ENCODE measurements around the gene PITX1. TPM values are rescaled to one million over a fixed set of nuclear protein-coding genes. Genes with fewer than 3 reads are reported as not detected.

Gene PITX1
- polyA plus RNA-seq, 3 donors, result not detected

- TF ChIP-seq, protein P1, sequence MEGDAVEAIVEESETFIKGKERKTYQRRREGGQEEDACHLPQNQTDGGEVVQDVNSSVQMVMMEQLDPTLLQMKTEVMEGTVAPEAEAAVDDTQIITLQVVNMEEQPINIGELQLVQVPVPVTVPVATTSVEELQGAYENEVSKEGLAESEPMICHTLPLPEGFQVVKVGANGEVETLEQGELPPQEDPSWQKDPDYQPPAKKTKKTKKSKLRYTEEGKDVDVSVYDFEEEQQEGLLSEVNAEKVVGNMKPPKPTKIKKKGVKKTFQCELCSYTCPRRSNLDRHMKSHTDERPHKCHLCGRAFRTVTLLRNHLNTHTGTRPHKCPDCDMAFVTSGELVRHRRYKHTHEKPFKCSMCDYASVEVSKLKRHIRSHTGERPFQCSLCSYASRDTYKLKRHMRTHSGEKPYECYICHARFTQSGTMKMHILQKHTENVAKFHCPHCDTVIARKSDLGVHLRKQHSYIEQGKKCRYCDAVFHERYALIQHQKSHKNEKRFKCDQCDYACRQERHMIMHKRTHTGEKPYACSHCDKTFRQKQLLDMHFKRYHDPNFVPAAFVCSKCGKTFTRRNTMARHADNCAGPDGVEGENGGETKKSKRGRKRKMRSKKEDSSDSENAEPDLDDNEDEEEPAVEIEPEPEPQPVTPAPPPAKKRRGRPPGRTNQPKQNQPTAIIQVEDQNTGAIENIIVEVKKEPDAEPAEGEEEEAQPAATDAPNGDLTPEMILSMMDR (IDR thresholded peaks at IDR 0.05), result no peak
- H3K9ac ChIP-seq (ENCODE audit: insufficient read depth, low read length, poor library complexity, severe bottlenecking), result no peak overlapping the region
- H3K4me2 ChIP-seq (replicated peaks; ENCODE audit: extremely low read depth, low read length, poor library complexity, severe bottlenecking), result no peak overlapping the region
- no peak overlapping the region for H3K27ac ChIP-seq (ENCODE audit: low read depth in 1 of 2, low read length in 2 of 2)
- H2AFZ ChIP-seq (ENCODE audit: insufficient read depth, low read depth, low read length, poor library complexity, severe bottlenecking), result no peak overlapping the region
- H3K9me3 ChIP-seq (replicated peaks in 1 of 2; ENCODE audit: control insufficient read depth in 1 of 2, insufficient read depth in 1 of 2, low read length in 2 of 2), result peaks cover 4 to 45% of the 10 kb centered on the region in 2 donors
- no peaks in the 10 kb centered on the region for H3K79me2 ChIP-seq (ENCODE audit: insufficient read depth, low read length)
- no peak overlapping the region for H3K27ac Mint-ChIP-seq
- no peak overlapping the region for H3K4me3 ChIP-seq (replicated peaks in 1 of 3; ENCODE audit: low read depth in 2 of 3, low read length in 3 of 3)
- peaks cover 84 to 93% (median 89%) of the 10 kb centered on the region in 3 donors for H3K27me3 Mint-ChIP-seq (ENCODE audit: low read depth in 3 of 3)
- no peaks in the 10 kb centered on the region for H3K36me3 ChIP-seq (replicated peaks in 1 of 2; ENCODE audit: control insufficient read depth in 1 of 2, insufficient read depth in 2 of 2, low read length in 2 of 2)
- no peaks in the 10 kb centered on the region for H4K20me1 ChIP-seq (ENCODE audit: insufficient read depth, low read length)
- peaks cover 2 to 11% of the 10 kb centered on the region in 2 donors for H3K4me1 ChIP-seq (ENCODE audit: control insufficient read depth in 1 of 2, insufficient read depth in 2 of 2, low read length in 2 of 2)
- peaks cover 0 to 20% (median 2%) of the 10 kb centered on the region in 7 donors for H3K9me3 Mint-ChIP-seq
- peaks cover 82 to 89% of the 10 kb centered on the region in 2 donors for H3K27me3 ChIP-seq (ENCODE audit: control insufficient read depth in 2 of 2, insufficient read depth in 2 of 2, low read length in 2 of 2)
- intact Hi-C loops (cut with micrococcal nuclease), result loop anchor here in 1 of 2 donors (10.0 kb wide), 1 partner anchor 156 kb away; no protein-coding TSS in a partner anchor
- peak overlapping the region in 1 of 2 donors; percentile 73 for H3K4me3 Mint-ChIP-seq
- peaks cover 0 to 3% of the 10 kb centered on the region in 2 donors for H3K36me3 Mint-ChIP-seq
- whole genome bisulfite sequencing (ENCODE audit: insufficient coverage), result 13% methylated on average over 16 of the region's 20 CpGs
- no peak for DNase-seq
- peaks cover 10% of the 10 kb centered on the region for H3K4me1 Mint-ChIP-seq
Measured at GRCh38 chr5:135038205-135038812, 4.3 kb upstream of the PITX1 start.

DNA sequence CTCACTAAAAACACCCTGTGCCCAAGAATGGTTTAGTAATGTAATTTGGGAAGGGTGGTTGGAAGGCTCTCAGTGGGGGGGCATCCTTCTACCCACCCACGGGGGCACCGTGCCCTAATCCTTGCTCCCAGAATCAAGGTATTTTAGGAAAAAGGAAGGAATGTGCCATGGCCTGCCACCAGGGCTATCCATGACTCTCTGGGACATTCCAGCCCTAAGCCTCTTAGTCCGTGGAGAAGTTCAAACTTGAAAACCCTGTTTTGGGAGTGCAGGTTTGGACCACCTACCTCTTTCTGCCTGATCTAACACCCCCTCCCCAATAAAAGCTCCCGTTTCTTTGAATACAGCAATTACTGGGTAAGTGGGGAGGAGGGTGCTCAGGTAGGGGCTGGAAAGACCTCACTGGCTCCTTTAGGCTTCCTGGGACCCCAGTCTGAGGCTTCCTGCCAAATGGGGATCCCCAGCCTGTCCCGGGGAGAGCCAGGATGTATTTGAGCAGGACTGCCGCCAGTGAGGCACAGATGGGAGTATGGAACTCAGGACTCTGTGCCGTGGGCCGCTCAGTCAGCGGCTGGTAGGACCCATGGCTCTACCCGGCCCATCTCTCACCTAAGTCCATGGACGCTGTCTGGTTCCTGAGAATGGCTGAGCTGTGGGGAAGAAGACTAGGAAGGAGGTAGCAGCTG, 3.6 kb upstream of the PITX1 start:
- H3K9ac ChIP-seq (ENCODE audit: insufficient read depth, low read length, poor library complexity, severe bottlenecking), result no peak overlapping the region
- H3K4me1 Mint-ChIP-seq, result peaks cover 14% of the 10 kb centered on the region
- H3K27ac Mint-ChIP-seq, result no peak overlapping the region
- intact Hi-C loops (cut with micrococcal nuclease), result loop anchor here in 1 of 2 donors (10.0 kb wide), 1 partner anchor 157 kb away; no protein-coding TSS in a partner anchor
- H3K4me1 ChIP-seq (ENCODE audit: control insufficient read depth in 1 of 2, insufficient read depth in 2 of 2, low read length in 2 of 2), result peaks cover 4 to 18% of the 10 kb centered on the region in 2 donors
- H3K36me3 Mint-ChIP-seq, result peaks cover 0 to 3% of the 10 kb centered on the region in 2 donors
- H3K79me2 ChIP-seq (ENCODE audit: insufficient read depth, low read length), result no peaks in the 10 kb centered on the region
- H3K4me3 ChIP-seq (replicated peaks in 1 of 3; ENCODE audit: low read depth in 2 of 3, low read length in 3 of 3), result no peak overlapping the region
- H3K27ac ChIP-seq (ENCODE audit: low read depth in 1 of 2, low read length in 2 of 2), result no peak overlapping the region
- H4K20me1 ChIP-seq (ENCODE audit: insufficient read depth, low read length), result no peaks in the 10 kb centered on the region
- H3K27me3 Mint-ChIP-seq (ENCODE audit: low read depth in 3 of 3), result peaks cover 84 to 93% (median 86%) of the 10 kb centered on the region in 3 donors
- H2AFZ ChIP-seq (ENCODE audit: insufficient read depth, low read depth, low read length, poor library complexity, severe bottlenecking), result no peak overlapping the region
- DNase-seq, result no peak
- TF ChIP-seq, protein P1 (IDR thresholded peaks at IDR 0.05), result no peak
- H3K9me3 Mint-ChIP-seq, result peaks cover 0 to 24% (median 5%) of the 10 kb centered on the region in 7 donors
- no peaks in the 10 kb centered on the region for H3K36me3 ChIP-seq (replicated peaks in 1 of 2; ENCODE audit: control insufficient read depth in 1 of 2, insufficient read depth in 2 of 2, low read length in 2 of 2)
- H3K4me3 Mint-ChIP-seq, result peak overlapping the region in 1 of 2 donors; percentile 73
- no peak overlapping the region for H3K4me2 ChIP-seq (replicated peaks; ENCODE audit: extremely low read depth, low read length, poor library complexity, severe bottlenecking)
- H3K27me3 ChIP-seq (ENCODE audit: control insufficient read depth in 2 of 2, insufficient read depth in 2 of 2, low read length in 2 of 2), result peaks cover 78 to 87% of the 10 kb centered on the region in 2 donors
- 32% methylated on average over 2 of the region's 11 CpGs for WGBS (ENCODE audit: insufficient coverage)
- peaks cover 4 to 39% of the 10 kb centered on the region in 2 donors for H3K9me3 ChIP-seq (replicated peaks in 1 of 2; ENCODE audit: control insufficient read depth in 1 of 2, insufficient read depth in 1 of 2, low read length in 2 of 2)
